SW 1271 (cell line): ENCODE results near the gene LTBP4.
"Not testable (repeated sequence)": the region's sequence is repeated elsewhere in the genome, so short reads cannot be mapped to it uniquely, and the experiment has no call there.

ENCODE experiments used
- DNase-seq, 2 experiments: peaks; one replicate each; lab custom pipeline; 2025; lab: John Stamatoyannopoulos, UW

The LTBP4 gene

GRCh38 chr19:40576585-40577451, 24.4 kb upstream of the LTBP4 start, which contains the start of gene SHKBP1:
Gene SHKBP1 (plus strand): TSS chr19:40576873. CDS start chr19:40576900, 27 bp downstream.
- peak; percentile 71 to 90 for DNase-seq

GRCh38 chr19:40578442-40578908, 22.7 kb upstream of the LTBP4 start:
- peak in 1 of 2 experiments; percentile 22 for DNase-seq

- no peak for DNase-seq
Observed at GRCh38 chr19:40580619-40581018, 20.6 kb upstream of the LTBP4 start.

- no peak for DNase-seq
Observed at GRCh38 chr19:40581531-40581930, 19.6 kb upstream of the LTBP4 start.

GRCh38 chr19:40582467-40582866, 18.7 kb upstream of the LTBP4 start:
- no peak for DNase-seq

- DNase-seq, result no peak
Observed at GRCh38 chr19:40583283-40583682, 17.9 kb upstream of the LTBP4 start.

GRCh38 chr19:40584007-40584406, 17.2 kb upstream of the LTBP4 start:
- DNase-seq, result peak in 1 of 2 experiments; percentile 47

GRCh38 chr19:40585241-40585981, 15.8 kb upstream of the LTBP4 start:
- DNase-seq, result peak; percentile 59 to 73

- no peak for DNase-seq
Observed at GRCh38 chr19:40585982-40586422, 15.2 kb upstream of the LTBP4 start.

- no peak for DNase-seq
Observed at GRCh38 chr19:40586611-40587010, 14.6 kb upstream of the LTBP4 start.

GRCh38 chr19:40588110-40588854, 12.9 kb upstream of the LTBP4 start:
- peak in 1 of 2 experiments; percentile 56 for DNase-seq

GRCh38 chr19:40588926-40589569, 12.1 kb upstream of the LTBP4 start:
- DNase-seq, result no peak

GRCh38 chr19:40589591-40590429, 11.4 kb upstream of the LTBP4 start:
- no peak for DNase-seq

GRCh38 chr19:40590464-40591265, 10.5 kb upstream of the LTBP4 start:
- DNase-seq, result no peak

GRCh38 chr19:40591724-40592123, 9.4 kb upstream of the LTBP4 start:
- not testable (repeated sequence) for DNase-seq

GRCh38 chr19:40592170-40592569, 9.0 kb upstream of the LTBP4 start:
- DNase-seq, result peak in 1 of 2 experiments; percentile 43

GRCh38 chr19:40594255-40594654, 6.9 kb upstream of the LTBP4 start:
- no peak for DNase-seq

GRCh38 chr19:40594657-40595091, 6.5 kb upstream of the LTBP4 start:
- DNase-seq, result no peak

- DNase-seq, result no peak
Observed at GRCh38 chr19:40596608-40597328, 4.4 kb upstream of the LTBP4 start.
